Naive thymus-derived CD4-positive, alpha-beta T cell (primary cell): Measurements from ENCODE around the gene KIF26B. TPM values are rescaled to one million over a fixed set of nuclear protein-coding genes. Genes with fewer than 3 reads are reported as not detected.

Experiments used
- ATAC-seq: fragments of 150-1000 bp; cut with Tn5 transposase; 2 replicates; pipeline ENCODE4 v1.10.0; 2021; ENCODE audit warnings: mild to moderate bottlenecking, moderate library complexity
- CTCF ChIA-PET: fragments of 350-600 bp; sonication (Branson Sonifier 250); formaldehyde crosslinking; loops from one replicate; lab custom pipeline; 2021; ENCODE audit warnings: antibody characterized with exemption; lab: Charles Lee
- POLR2A ChIA-PET: fragments of 350-600 bp; sonication (Branson Sonifier 250); formaldehyde crosslinking; loops from one replicate; lab custom pipeline; 2021; ENCODE audit warnings: antibody characterized with exemption, inconsistent platforms; lab: Charles Lee
- DNase-seq, 9 donors: peaks; one replicate each; pipeline versions ENCODE4 v3.0.0 to v3.0.0-alpha.2; 2020 to 2022; ENCODE audit warnings: mixed read lengths in 1 of 9
- H3K27ac ChIP-seq: one replicate; pipeline ENCODE4 v1.7.0; 2013; ENCODE audit warnings: mild to moderate bottlenecking, low read depth, low read length, moderate library complexity
- H3K27me3 ChIP-seq, 2 donors: one replicate each; pipeline ENCODE4 v1.7.0; 2013; ENCODE audit warnings: low read length in 2 of 2, mild to moderate bottlenecking in 2 of 2, moderate library complexity in 2 of 2; ENCODE audit not compliant: control insufficient read depth in 2 of 2, insufficient read depth in 2 of 2
- H3K36me3 ChIP-seq, 3 experiments: 1 replicate in 2 of 3; 2 replicates in 1 of 3; pipeline ENCODE4 v1.7.0; 2013; ENCODE audit warnings: low read length in 3 of 3, mild to moderate bottlenecking in 3 of 3, moderate library complexity in 1 of 3; ENCODE audit not compliant: insufficient read depth in 3 of 3, control insufficient read depth in 2 of 3
- H3K4me1 ChIP-seq, 2 donors: one replicate each; pipeline ENCODE4 v1.7.0; 2013; ENCODE audit warnings: low read length in 2 of 2, mild to moderate bottlenecking in 2 of 2, moderate library complexity in 1 of 2; ENCODE audit not compliant: control insufficient read depth in 2 of 2, insufficient read depth in 2 of 2
- H3K4me3 ChIP-seq: 2 replicates; pipeline ENCODE4 v1.7.0; 2013; ENCODE audit warnings: mild to moderate bottlenecking, low read length
- H3K9me3 ChIP-seq, 3 experiments: 1 replicate in 2 of 3; 2 replicates in 1 of 3; pipeline ENCODE4 v1.7.0; 2013; ENCODE audit warnings: low read length in 3 of 3; ENCODE audit not compliant: control insufficient read depth in 2 of 3
- H3K27ac Mint-ChIP-seq, 9 donors: one replicate each; pipeline ENCODE4 v1.8.0; 2020 to 2022; ENCODE audit warnings: mixed read lengths in 9 of 9, mild to moderate bottlenecking in 8 of 9, moderate library complexity in 5 of 9, inconsistent platforms in 2 of 9
- H3K27me3 Mint-ChIP-seq, 5 donors: one replicate each; pipeline ENCODE4 v1.8.0; 2021 to 2022; ENCODE audit warnings: mixed read lengths in 5 of 5, mild to moderate bottlenecking in 1 of 5
- H3K36me3 Mint-ChIP-seq, 5 donors: one replicate each; pipeline ENCODE4 v1.8.0; 2020 to 2022; ENCODE audit warnings: mixed read lengths in 5 of 5, mild to moderate bottlenecking in 3 of 5, inconsistent platforms in 1 of 5
- H3K4me1 Mint-ChIP-seq, 7 donors: one replicate each; pipeline ENCODE4 v1.8.0; 2020 to 2022; ENCODE audit warnings: mixed read lengths in 7 of 7, mild to moderate bottlenecking in 3 of 7, inconsistent platforms in 1 of 7
- H3K4me3 Mint-ChIP-seq, 10 donors: one replicate each; pipeline ENCODE4 v1.8.0; 2020 to 2022; ENCODE audit warnings: mild to moderate bottlenecking in 10 of 10, mixed read lengths in 10 of 10, moderate library complexity in 6 of 10, inconsistent platforms in 2 of 10
- H3K9me3 Mint-ChIP-seq, 11 donors: one replicate each; pipeline ENCODE4 v1.8.0; 2020 to 2022; ENCODE audit warnings: mixed read lengths in 11 of 11, mild to moderate bottlenecking in 4 of 11, inconsistent platforms in 1 of 11, moderate library complexity in 1 of 11
- intact Hi-C, 2 donors: fragments of 100-400 bp; cut with micrococcal nuclease; formaldehyde crosslinking; loops; one replicate each; pipeline ENCODE4 v1.15.1; 2023
- polyA plus RNA-seq, 2 donors: library from polyadenylated mRNA; unstranded; fragments of 300-500 nt; fragmentation: Illumina TruSeq; gene quantifications; one replicate each; pipeline ENCODE4 v1.2.3, GENCODE V29; 2021
- total RNA-seq, 6 experiments: library from RNA in 5 of 6; stranded (reverse) in 5 of 6; gene quantifications; 1 replicate in 5 of 6; 2 replicates in 1 of 6; pipeline ENCODE4 v1.2.3 and lab custom pipeline; 2021 to 2026

The KIF26B gene
- total and polyA plus RNA-seq, 7 experiments from 2014 or later = 0.06 to 0.24 (median 0.21) TPM; not detected in 4

GRCh38 chr1:245143849-245144248, 10.9 kb upstream of the KIF26B start:
- no peak overlapping the region for H3K27ac ChIP-seq
- POLR2A ChIA-PET = no interaction called here
- no peaks in the 10 kb centered on the region for H3K36me3 ChIP-seq
- intact Hi-C loops = no loop called here
- H3K4me1 ChIP-seq = no peaks in the 10 kb centered on the region
- no peak overlapping the region for H3K27ac Mint-ChIP-seq
- CTCF ChIA-PET = interaction anchor here (0.7 kb wide), 1 partner anchor 868 kb away, joined by 3 read pairs; no protein-coding TSS in a partner anchor
- peaks cover 0 to 2% (median 0%) of the 10 kb centered on the region in 7 donors for H3K4me1 Mint-ChIP-seq
- H3K27me3 Mint-ChIP-seq = peaks cover 4 to 24% (median 13%) of the 10 kb centered on the region in 5 donors
- no peak overlapping the region for H3K4me3 ChIP-seq
- H3K4me3 Mint-ChIP-seq = no peak overlapping the region
- no peaks in the 10 kb centered on the region for H3K9me3 Mint-ChIP-seq
- ATAC-seq (no peak), DNase-seq (no peak)
- no peaks in the 10 kb centered on the region for H3K9me3 ChIP-seq
- no peaks in the 10 kb centered on the region for H3K27me3 ChIP-seq
- peaks cover 0 to 3% (median 0%) of the 10 kb centered on the region in 5 donors for H3K36me3 Mint-ChIP-seq

GRCh38 chr1:245148069-245148468, 6.7 kb upstream of the KIF26B start:
- H3K36me3 Mint-ChIP-seq = peaks cover 0 to 7% (median 0%) of the 10 kb centered on the region in 5 donors
- peaks cover 32 to 53% (median 39%) of the 10 kb centered on the region in 5 donors for H3K27me3 Mint-ChIP-seq
- no peaks in the 10 kb centered on the region for H3K4me1 ChIP-seq
- no peak overlapping the region for H3K27ac Mint-ChIP-seq
- H3K9me3 ChIP-seq = no peaks in the 10 kb centered on the region
- H3K27ac ChIP-seq = no peak overlapping the region
- H3K4me1 Mint-ChIP-seq = peaks cover 0 to 4% (median 2%) of the 10 kb centered on the region in 7 donors
- DNase-seq = no peak
- intact Hi-C loops = no loop called here
- POLR2A ChIA-PET = no interaction called here
- CTCF ChIA-PET = no interaction called here
- H3K9me3 Mint-ChIP-seq = peaks cover 0 to 1% (median 0%) of the 10 kb centered on the region in 11 donors
- H3K4me3 ChIP-seq = no peak overlapping the region
- H3K27me3 ChIP-seq = peaks cover 0 to 3% of the 10 kb centered on the region in 2 donors
- no peak for ATAC-seq
- no peaks in the 10 kb centered on the region for H3K36me3 ChIP-seq
- H3K4me3 Mint-ChIP-seq = no peak overlapping the region

- CTCF ChIA-PET = interaction anchor here (0.8 kb wide), 1 partner anchor 10 kb away, joined by 6 read pairs; no protein-coding TSS in a partner anchor
Measured at GRCh38 chr1:245148861-245149260, 5.9 kb upstream of the KIF26B start.

GRCh38 chr1:245153081-245153551, 1.7 kb upstream of the KIF26B start:
- Mint-ChIP-seq H3K9me3 (peaks cover 0 to 9% (median 0%) of the 10 kb centered on the region in 11 donors), H3K27ac (peak overlapping the region in 1 of 9 donors; percentile 55), H3K4me1 (peaks cover 0 to 28% (median 26%) of the 10 kb centered on the region in 7 donors), H3K36me3 (peaks cover 0 to 7% (median 0%) of the 10 kb centered on the region in 5 donors), H3K27me3 (peaks cover 60 to 70% (median 68%) of the 10 kb centered on the region in 5 donors), H3K4me3 (peak overlapping the region; percentile 82 to 88 (median 86))
- DNase-seq (peak; percentile 31 to 68 (median 53)), ATAC-seq (peak; percentile 52)
- Histone ChIP-seq H3K36me3 (no peaks in the 10 kb centered on the region), H3K27ac (no peak overlapping the region), H3K4me3 (peak overlapping the region; percentile 59), H3K4me1 (peaks cover 15 to 20% of the 10 kb centered on the region in 2 donors), H3K9me3 (no peaks in the 10 kb centered on the region), H3K27me3 (peaks cover 3 to 8% of the 10 kb centered on the region in 2 donors)
- POLR2A ChIA-PET = no interaction called here
- CTCF ChIA-PET = interaction anchor here (0.6 to 1.4 kb wide), 7 partner anchors 8 to 1299 kb away, joined by 3 to 10 read pairs (median 3); no protein-coding TSS in a partner anchor
- intact Hi-C loops = loop anchor here (1.0 to 5.0 kb wide), 7 partner anchors 734 to 1544 kb away; no protein-coding TSS in a partner anchor

More at GRCh38 chr1:245148861-245149260, 5.9 kb upstream of the KIF26B start:
- no peaks in the 10 kb centered on the region for H3K36me3 ChIP-seq
- no peak overlapping the region for H3K27ac ChIP-seq
- Mint-ChIP-seq H3K9me3 (peaks cover 0 to 1% (median 0%) of the 10 kb centered on the region in 11 donors), H3K36me3 (peaks cover 0 to 7% (median 0%) of the 10 kb centered on the region in 5 donors), H3K4me1 (peaks cover 0 to 11% (median 8%) of the 10 kb centered on the region in 7 donors), H3K27ac (no peak overlapping the region), H3K27me3 (peaks cover 39 to 58% (median 45%) of the 10 kb centered on the region in 5 donors), H3K4me3 (no peak overlapping the region)
- POLR2A ChIA-PET = no interaction called here
- H3K4me1 ChIP-seq = peaks cover 5 to 7% of the 10 kb centered on the region in 2 donors
- peaks cover 0 to 3% of the 10 kb centered on the region in 2 donors for H3K27me3 ChIP-seq
- no peak for DNase-seq
- intact Hi-C loops = no loop called here
- no peaks in the 10 kb centered on the region for H3K9me3 ChIP-seq
- H3K4me3 ChIP-seq = no peak overlapping the region
- ATAC-seq = no peak

GRCh38 chr1:245153552-245154428, 995 bp upstream of the KIF26B start:
- CTCF ChIA-PET = interaction anchor here (0.6 to 1.4 kb wide), 7 partner anchors 9 to 1338 kb away, joined by 3 to 10 read pairs (median 3); no protein-coding TSS in a partner anchor
- H3K9me3 Mint-ChIP-seq = peaks cover 0 to 15% (median 4%) of the 10 kb centered on the region in 11 donors

More at GRCh38 chr1:245153552-245154428, 995 bp upstream of the KIF26B start:
- POLR2A ChIA-PET = no interaction called here
- Mint-ChIP-seq H3K4me3 (peak overlapping the region; percentile 82 to 88 (median 86)), H3K27me3 (peaks cover 59 to 71% (median 70%) of the 10 kb centered on the region in 5 donors), H3K27ac (no peak overlapping the region), H3K4me1 (peaks cover 0 to 28% (median 26%) of the 10 kb centered on the region in 7 donors), H3K36me3 (peaks cover 0 to 4% (median 0%) of the 10 kb centered on the region in 5 donors)
- DNase-seq (peak in 4 of 9 donors; percentile 7 to 29 (median 12)), ATAC-seq (no peak)
- Histone ChIP-seq H3K4me3 (peak overlapping the region; percentile 59), H3K27me3 (peaks cover 3 to 13% of the 10 kb centered on the region in 2 donors), H3K9me3 (no peaks in the 10 kb centered on the region), H3K36me3 (no peaks in the 10 kb centered on the region), H3K4me1 (peaks cover 15 to 20% of the 10 kb centered on the region in 2 donors), H3K27ac (no peak overlapping the region)
- intact Hi-C loops = loop anchor here (1.0 to 5.0 kb wide), 8 partner anchors 734 to 1544 kb away; no protein-coding TSS in a partner anchor
